ENCODE data around the gene RNF149.

- TF ChIP-seq CTCF (conservative IDR thresholded peaks at IDR 0.05 in 1 of 2, IDR thresholded peaks at IDR 0.05 in 1 of 2; ENCODE audit: extremely low read depth in 1 of 2, insufficient read depth in 1 of 2, low read depth in 1 of 2, low read length in 2 of 2) (no peak), EZH2 (IDR thresholded peaks at IDR 0.05; ENCODE audit: borderline replicate concordance, low read length) (no peak)
Measured at GRCh38 chr2:101291973-101292372, 16.5 kb downstream of the RNF149 start.
